ENCODE results near the gene CD163L1. TPM values are rescaled to one million over a fixed set of nuclear protein-coding genes. Genes with fewer than 3 reads are reported as not detected.

CD163L1 gene
- total RNA-seq, 2 experiments from 2014 or later: not detected

DNA sequence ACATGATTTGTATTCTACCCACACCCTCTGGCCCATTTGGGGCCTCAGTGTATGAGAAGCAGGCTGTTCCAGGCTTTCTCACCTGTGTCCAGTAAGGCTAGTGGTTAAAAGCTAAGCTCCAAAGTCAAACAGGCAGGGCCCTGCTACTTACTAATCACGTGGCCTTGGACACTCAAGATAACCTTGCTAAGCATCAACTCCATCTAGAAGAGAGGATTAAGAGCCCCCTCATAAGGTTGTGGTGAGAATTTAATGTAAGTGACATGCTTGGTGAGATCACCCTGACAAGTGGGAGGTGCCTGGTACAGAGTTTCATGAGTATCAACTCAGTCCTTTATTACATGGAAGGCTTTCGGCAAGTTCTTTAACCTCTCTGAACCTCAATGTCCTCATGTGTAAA, 122.3 kb downstream of the CD163L1 start:
- Histone ChIP-seq H4K20me1 (ENCODE audit: insufficient read depth, low read length) (no peaks in the 10 kb centered on the region), H3K36me3 (ENCODE audit: insufficient read depth, low read length) (no peaks in the 10 kb centered on the region), H3K27ac (ENCODE audit: low read depth, low read length, poor library complexity, severe bottlenecking) (no peak overlapping the region), H3K4me2 (ENCODE audit: low read length) (no peak overlapping the region), H2AFZ (ENCODE audit: low read length) (no peak overlapping the region), H3K4me1 (ENCODE audit: insufficient read depth, low read length, poor library complexity, severe bottlenecking) (no peaks in the 10 kb centered on the region), H3K79me2 (ENCODE audit: insufficient read depth, low read depth, low read length) (no peaks in the 10 kb centered on the region), H3K9me2 (ENCODE audit: insufficient read depth, low read length) (no peaks in the 10 kb centered on the region; the same call in 1 of the 2 replicates), H3K9me3 (ENCODE audit: low read length) (no peaks in the 10 kb centered on the region), H3K4me3 (ENCODE audit: low read depth, low read length, poor library complexity, severe bottlenecking) (no peak overlapping the region)
- intact Hi-C loops (cut with micrococcal nuclease; ENCODE audit: unreplicated experiment): no loop called here
- DNase-seq (ENCODE audit: low spot score): no peak
- no peak for TF ChIP-seq EZH2phosphoT487 (IDR thresholded peaks at IDR 0.05; ENCODE audit: borderline replicate concordance, low read depth, low read length)
- no peak for TF ChIP-seq CTCF (conservative IDR thresholded peaks at IDR 0.05; ENCODE audit: low read length)
- POLR2A ChIA-PET: no interaction called here
- no TSS peak for BruUV-seq (replicated peaks)
- CTCF ChIA-PET (ENCODE audit: unreplicated experiment): no interaction called here

GRCh38 chr12:7319930-7320329, 124.0 kb downstream of the CD163L1 start:
- Histone ChIP-seq H3K4me2 (ENCODE audit: low read length) (no peak overlapping the region), H3K4me1 (ENCODE audit: insufficient read depth, low read length, poor library complexity, severe bottlenecking) (no peaks in the 10 kb centered on the region), H4K20me1 (ENCODE audit: insufficient read depth, low read length) (no peaks in the 10 kb centered on the region), H3K9me2 (ENCODE audit: insufficient read depth, low read length) (no peaks in the 10 kb centered on the region; the same call in 1 of the 2 replicates), H3K9me3 (ENCODE audit: low read length) (no peaks in the 10 kb centered on the region), H3K36me3 (ENCODE audit: insufficient read depth, low read length) (no peaks in the 10 kb centered on the region), H3K79me2 (ENCODE audit: insufficient read depth, low read depth, low read length) (no peaks in the 10 kb centered on the region), H2AFZ (ENCODE audit: low read length) (no peak overlapping the region), H3K4me3 (ENCODE audit: low read depth, low read length, poor library complexity, severe bottlenecking) (no peak overlapping the region), H3K27ac (ENCODE audit: low read depth, low read length, poor library complexity, severe bottlenecking) (no peak overlapping the region)
- intact Hi-C loops (cut with micrococcal nuclease; ENCODE audit: unreplicated experiment): no loop called here
- TF ChIP-seq EZH2phosphoT487 (IDR thresholded peaks at IDR 0.05; ENCODE audit: borderline replicate concordance, low read depth, low read length): no peak
- peak; percentile 56 for TF ChIP-seq CTCF (conservative IDR thresholded peaks at IDR 0.05; ENCODE audit: low read length)
- POLR2A ChIA-PET: interaction anchor here (0.6 to 0.8 kb wide), 2 partner anchors 28 to 434 kb away, joined by 3 to 7 read pairs; no protein-coding TSS in a partner anchor
- peak; percentile 1 for DNase-seq (ENCODE audit: low spot score)
- BruUV-seq (replicated peaks): no TSS peak
- CTCF ChIA-PET (ENCODE audit: unreplicated experiment): no interaction called here

DNA sequence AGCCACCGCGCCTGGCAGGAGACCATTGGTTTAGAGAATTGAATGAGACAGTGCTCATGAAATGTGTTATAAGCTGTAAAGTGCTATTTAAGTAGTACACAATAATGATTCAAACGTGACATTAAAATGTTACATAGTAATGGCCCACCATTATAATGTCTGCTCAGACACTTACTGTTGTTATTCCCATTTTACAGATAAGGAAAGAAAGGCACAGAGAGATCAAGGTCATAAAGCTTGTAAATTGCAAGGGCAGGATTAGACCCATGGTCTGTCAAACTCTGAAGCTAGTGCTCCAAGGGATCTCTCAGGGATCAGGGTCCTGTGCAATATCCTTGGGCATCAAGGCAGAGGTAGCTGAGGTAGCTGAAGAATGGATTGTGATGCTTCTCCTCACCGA, 133.9 kb downstream of the CD163L1 start:
- POLR2A ChIA-PET: no interaction called here
- CTCF ChIA-PET (ENCODE audit: unreplicated experiment): no interaction called here
- no peaks in the 10 kb centered on the region for H3K4me1 ChIP-seq (ENCODE audit: insufficient read depth, low read length, poor library complexity, severe bottlenecking)

More for the DNA sequence above, 133.9 kb downstream of the CD163L1 start:
- Histone ChIP-seq H3K4me3 (ENCODE audit: low read depth, low read length, poor library complexity, severe bottlenecking) (no peak overlapping the region), H3K27ac (ENCODE audit: low read depth, low read length, poor library complexity, severe bottlenecking) (no peak overlapping the region), H4K20me1 (ENCODE audit: insufficient read depth, low read length) (no peaks in the 10 kb centered on the region), H3K79me2 (ENCODE audit: insufficient read depth, low read depth, low read length) (no peaks in the 10 kb centered on the region), H3K9me3 (ENCODE audit: low read length) (no peaks in the 10 kb centered on the region), H3K9me2 (ENCODE audit: insufficient read depth, low read length) (no peaks in the 10 kb centered on the region), H3K4me2 (ENCODE audit: low read length) (no peak overlapping the region), H3K36me3 (ENCODE audit: insufficient read depth, low read length) (no peaks in the 10 kb centered on the region), H2AFZ (ENCODE audit: low read length) (no peak overlapping the region)
- intact Hi-C loops (cut with micrococcal nuclease; ENCODE audit: unreplicated experiment): no loop called here
- no TSS peak for BruUV-seq (replicated peaks)
- DNase-seq (ENCODE audit: low spot score): no peak
- TF ChIP-seq EZH2phosphoT487 (IDR thresholded peaks at IDR 0.05; ENCODE audit: borderline replicate concordance, low read depth, low read length) (no peak), CTCF (conservative IDR thresholded peaks at IDR 0.05; ENCODE audit: low read length) (no peak)

Other genes starting within 250 kb of the CD163L1 start
- not detected in 2 replicates for gene ACSM4, start 140.1 kb downstream of the CD163L1 start, total RNA-seq (2014; rRNA removed; shearing (Covaris generic))
- gene ACSM4, start 140.1 kb downstream of the CD163L1 start, total RNA-seq (2022): not detected in 2 replicates
- gene CD163, start 59.6 kb upstream of the CD163L1 start, total RNA-seq (2014; rRNA removed; shearing (Covaris generic)): not detected in 2 replicates
- not detected in 2 replicates for gene CD163, start 59.6 kb upstream of the CD163L1 start, total RNA-seq (2022)
- not detected in 2 replicates for gene APOBEC1, start 221.8 kb upstream of the CD163L1 start, total RNA-seq (2014; rRNA removed; shearing (Covaris generic))
- gene APOBEC1, start 221.8 kb upstream of the CD163L1 start, total RNA-seq (2022): not detected in 2 replicates